GM23338 (cell line): ENCODE measurements around the gene NRDE2. TPM values are rescaled to one million over a fixed set of nuclear protein-coding genes. Genes with fewer than 3 reads are reported as not detected.
A peak's percentile ranks its signal among the peaks of the same experiment; 100 is the strongest.

Experiments used
- ATAC-seq: fragments of 200-7000 bp; cut with Tn5 transposase; 3 replicates; pipeline ENCODE4 v1.9.1; 2020
- DNase-seq: peaks from one replicate; pipeline ENCODE4 v3.0.0-alpha.2; 2015; ENCODE audit warnings: low spot score
- H2AFZ ChIP-seq: fragments of 200-600 bp; sonication (generic); 2 replicates; pipeline ENCODE4 v1.8.0; 2016; ENCODE audit warnings: antibody characterized with exemption, mild to moderate bottlenecking, moderate library complexity
- H3F3A ChIP-seq: fragments of 200-600 bp; sonication (generic); replicated peaks from 2 replicates; pipeline ENCODE4 v1.8.0; 2017; ENCODE audit warnings: antibody characterized with exemption, mixed run types, low read depth
- H3K27ac ChIP-seq: fragments of 200-600 bp; sonication (generic); 2 replicates; pipeline ENCODE4 v1.6.1; 2016; ENCODE audit warnings: low read depth
- H3K27me3 ChIP-seq: fragments of 200-600 bp; sonication (generic); 2 replicates; pipeline ENCODE4 v1.8.0; 2016; ENCODE audit warnings: mild to moderate bottlenecking, mixed run types, moderate library complexity; ENCODE audit not compliant: insufficient read depth
- H3K36me3 ChIP-seq: fragments of 200-600 bp; sonication (generic); 2 replicates; pipeline ENCODE4 v1.8.0; 2016; ENCODE audit warnings: mild to moderate bottlenecking; ENCODE audit not compliant: insufficient read depth
- H3K4me1 ChIP-seq: fragments of 200-600 bp; sonication (generic); 2 replicates; pipeline ENCODE4 v1.8.0; 2016; ENCODE audit warnings: mild to moderate bottlenecking, moderate library complexity; ENCODE audit not compliant: insufficient read depth
- H3K4me2 ChIP-seq: fragments of 200-600 bp; sonication (generic); 2 replicates; pipeline ENCODE4 v1.7.1; 2017; ENCODE audit warnings: mixed run types
- H3K4me3 ChIP-seq: fragments of 200-600 bp; sonication (generic); 2 replicates; pipeline ENCODE4 v1.6.1; 2016; ENCODE audit warnings: mixed run types
- H3K79me2 ChIP-seq: fragments of 200-600 bp; sonication (generic); replicated peaks from 2 replicates; pipeline ENCODE4 v1.8.0; 2017; ENCODE audit warnings: mild to moderate bottlenecking; ENCODE audit not compliant: insufficient read depth
- H3K9me2 ChIP-seq: fragments of 200-600 bp; sonication (generic); 2 replicates; pipeline ENCODE4 v1.8.0; 2017; ENCODE audit not compliant: insufficient read depth
- H4K20me1 ChIP-seq: fragments of 200-600 bp; sonication (generic); replicated peaks from 2 replicates; pipeline ENCODE4 v1.8.0; 2017; ENCODE audit warnings: mild to moderate bottlenecking; ENCODE audit not compliant: insufficient read depth
- H3K27ac Mint-ChIP-seq: 2 replicates; pipeline ENCODE4 v1.8.0; 2020; ENCODE audit warnings: inconsistent platforms, mild to moderate bottlenecking, moderate library complexity, mixed read lengths
- H3K27me3 Mint-ChIP-seq: 3 replicates; pipeline ENCODE4 v1.8.0; 2022; ENCODE audit warnings: low read depth, mild to moderate bottlenecking, moderate library complexity, mixed read lengths, inconsistent platforms; ENCODE audit not compliant: insufficient read depth, poor library complexity
- H3K36me3 Mint-ChIP-seq: 3 replicates; pipeline ENCODE4 v1.8.0; 2021; ENCODE audit warnings: low read depth, mild to moderate bottlenecking, inconsistent platforms, moderate library complexity, mixed read lengths
- H3K4me1 Mint-ChIP-seq: 3 replicates; pipeline ENCODE4 v1.8.0; 2020; ENCODE audit warnings: mild to moderate bottlenecking, inconsistent platforms, mixed read lengths
- H3K4me3 Mint-ChIP-seq: 3 replicates; pipeline ENCODE4 v1.8.0; 2021; ENCODE audit warnings: moderate library complexity, mild to moderate bottlenecking, inconsistent platforms, mixed read lengths
- H3K9me3 Mint-ChIP-seq: 3 replicates; pipeline ENCODE4 v1.8.0; 2020; ENCODE audit warnings: moderate library complexity, mild to moderate bottlenecking, inconsistent platforms, mixed read lengths
- CREB1 ChIP-seq: fragments of 250-450 bp; sonication (Bioruptor Pico); IDR thresholded peaks from 2 replicates; pipeline ENCODE4 v1.5.0; 2020; ENCODE audit warnings: low read depth, mild to moderate bottlenecking, moderate library complexity
- EZH2 ChIP-seq: fragments of 200-600 bp; sonication (generic); IDR thresholded peaks from one replicate; pipeline ENCODE4 v1.8.0; 2017; ENCODE audit warnings: antibody characterized with exemption, mild to moderate bottlenecking, low read depth; ENCODE audit not compliant: unreplicated experiment
- EZH2phosphoT487 ChIP-seq: fragments of 200-600 bp; sonication (generic); IDR thresholded peaks from one replicate; pipeline ENCODE4 v1.8.1; 2018; ENCODE audit warnings: antibody characterized with exemption; ENCODE audit not compliant: unreplicated experiment
- JUNB ChIP-seq: IDR thresholded peaks from one replicate; pipeline ENCODE4 v1.6.1; 2016; ENCODE audit warnings: antibody characterized with exemption; ENCODE audit not compliant: unreplicated experiment
- NANOG ChIP-seq: IDR thresholded peaks from 2 replicates; pipeline ENCODE4 v1.6.1; 2016; ENCODE audit warnings: antibody characterized with exemption, borderline replicate concordance
- POLR2AphosphoS5 ChIP-seq: IDR thresholded peaks from 2 replicates; pipeline ENCODE4 v1.6.1; 2016; ENCODE audit warnings: antibody characterized with exemption, low read depth
- ZNF114 ChIP-seq: fragments of 250-450 bp; sonication (Bioruptor Pico); IDR thresholded peaks from 2 replicates; pipeline ENCODE4 v1.5.0; 2020; ENCODE audit warnings: mild to moderate bottlenecking, moderate library complexity
- ZNF331 ChIP-seq: fragments of 250-450 bp; sonication (Bioruptor Pico); IDR thresholded peaks from 2 replicates; pipeline ENCODE4 v1.5.0; 2020; ENCODE audit warnings: low read depth, mild to moderate bottlenecking, moderate library complexity
- polyA plus RNA-seq: library from polyadenylated mRNA; unstranded; fragments of >200 nt; fragmentation: Nextera tagmentation; extraction: Ambion mirVana; gene quantifications from 2 replicates; pipeline ENCODE4 v1.2.1, GENCODE V29; 2016
- total RNA-seq: library from RNA; depleted of rRNA; stranded (reverse); fragments of >200 nt; shearing (Covaris generic); gene quantifications from 2 replicates; pipeline ENCODE4 v1.2.3, GENCODE V29; 2014
- TF ChIP-seq, protein P1 (sequence below): IDR thresholded peaks from 2 replicates; pipeline ENCODE4 v1.6.1; 2016; ENCODE audit warnings: antibody characterized with exemption
- TF ChIP-seq, protein P2 (sequence below): IDR thresholded peaks from one replicate; pipeline ENCODE4 v1.6.1; 2018; ENCODE audit warnings: antibody characterized with exemption; ENCODE audit not compliant: unreplicated experiment

Gene NRDE2
- total and polyA plus RNA-seq, 2 experiments from 2014 or later, result 9.8 to 20.6 TPM

DNA sequence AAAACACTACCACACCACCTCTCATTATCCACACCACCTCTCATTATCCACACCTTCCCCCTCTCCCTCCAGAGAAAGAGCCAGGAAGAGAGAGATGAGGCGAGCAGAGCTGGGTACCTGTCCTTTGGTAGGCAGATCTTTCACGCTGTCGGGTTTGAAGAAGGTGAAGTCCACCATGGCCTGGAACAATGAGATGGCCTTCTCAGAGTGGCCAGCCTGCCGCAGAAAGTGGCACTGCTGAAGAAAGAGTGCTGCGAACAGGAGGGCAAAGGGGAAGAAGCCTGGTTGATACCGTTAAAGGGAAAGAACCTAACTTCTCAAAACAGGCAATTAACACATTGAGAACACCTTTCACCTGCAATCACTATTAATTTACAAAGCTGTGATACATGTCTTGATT lies 30.6 kb downstream of the NRDE2 start (continued):
- TF ChIP-seq, protein P1, sequence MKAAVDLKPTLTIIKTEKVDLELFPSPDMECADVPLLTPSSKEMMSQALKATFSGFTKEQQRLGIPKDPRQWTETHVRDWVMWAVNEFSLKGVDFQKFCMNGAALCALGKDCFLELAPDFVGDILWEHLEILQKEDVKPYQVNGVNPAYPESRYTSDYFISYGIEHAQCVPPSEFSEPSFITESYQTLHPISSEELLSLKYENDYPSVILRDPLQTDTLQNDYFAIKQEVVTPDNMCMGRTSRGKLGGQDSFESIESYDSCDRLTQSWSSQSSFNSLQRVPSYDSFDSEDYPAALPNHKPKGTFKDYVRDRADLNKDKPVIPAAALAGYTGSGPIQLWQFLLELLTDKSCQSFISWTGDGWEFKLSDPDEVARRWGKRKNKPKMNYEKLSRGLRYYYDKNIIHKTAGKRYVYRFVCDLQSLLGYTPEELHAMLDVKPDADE, result no peak
- TF ChIP-seq POLR2AphosphoS5 (no peak), NANOG (no peak), CREB1 (no peak), JUNB (no peak), ZNF331 (CRISPR knock-in tag) (no peak), ZNF114 (CRISPR knock-in tag) (no peak), EZH2 (no peak)

DNA sequence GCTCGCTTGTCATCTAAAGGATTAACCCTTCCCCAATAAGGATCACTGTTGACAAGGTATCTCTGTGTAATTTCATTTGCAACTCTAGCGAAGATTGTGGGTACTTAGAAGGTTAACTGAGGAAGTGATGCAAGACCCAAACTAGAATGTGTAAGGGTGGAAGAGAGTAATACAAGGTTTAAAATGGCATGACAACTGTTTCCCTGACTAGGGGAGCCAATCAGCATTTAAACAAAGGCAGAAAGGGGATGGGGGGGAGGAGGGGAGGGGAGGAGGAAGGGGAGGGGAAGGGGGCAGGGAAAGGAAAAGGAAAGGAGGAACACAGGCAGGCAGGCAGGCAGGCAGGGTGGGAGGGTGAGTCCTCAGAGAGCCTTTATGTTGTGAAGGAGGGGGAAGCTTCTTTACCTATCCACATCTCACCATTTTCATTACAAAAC lies 31.1 kb downstream of the NRDE2 start:
- Histone ChIP-seq H3K9me2 (no peaks in the 10 kb centered on the region), H3K27me3 (no peaks in the 10 kb centered on the region), H3K27ac (no peak overlapping the region), H3K4me3 (no peak overlapping the region), H3K4me1 (peaks cover 40% of the 10 kb centered on the region), H3F3A (peaks cover 3% of the 10 kb centered on the region; the same call in 1 of the 2 replicates), H2AFZ (no peak overlapping the region), H4K20me1 (0 out of 2 replicates have a peak, but pooled peaks cover 4% of the 10 kb centered on the region), H3K36me3 (peaks cover 3% of the 10 kb centered on the region; the same call in 1 of the 2 replicates), H3K4me2 (no peak overlapping the region), H3K79me2 (0 out of 2 replicates have a peak, but pooled peaks cover 3% of the 10 kb centered on the region)
- DNase-seq (no peak), ATAC-seq (no peak)
- peaks cover 57% of the 10 kb centered on the region for H3K36me3 Mint-ChIP-seq
- H3K4me3 Mint-ChIP-seq, result peak overlapping the region; percentile 31; the same call in 1 of the 3 replicates
- H3K4me1 Mint-ChIP-seq, result peaks cover 48% of the 10 kb centered on the region
- H3K27me3 Mint-ChIP-seq, result peaks cover 8% of the 10 kb centered on the region
- peaks cover 9% of the 10 kb centered on the region for H3K9me3 Mint-ChIP-seq
- H3K27ac Mint-ChIP-seq, result no peak overlapping the region; the same call in 1 of the 2 replicates
- TF ChIP-seq ZNF114 (CRISPR knock-in tag), result no peak
- TF ChIP-seq, protein P2, sequence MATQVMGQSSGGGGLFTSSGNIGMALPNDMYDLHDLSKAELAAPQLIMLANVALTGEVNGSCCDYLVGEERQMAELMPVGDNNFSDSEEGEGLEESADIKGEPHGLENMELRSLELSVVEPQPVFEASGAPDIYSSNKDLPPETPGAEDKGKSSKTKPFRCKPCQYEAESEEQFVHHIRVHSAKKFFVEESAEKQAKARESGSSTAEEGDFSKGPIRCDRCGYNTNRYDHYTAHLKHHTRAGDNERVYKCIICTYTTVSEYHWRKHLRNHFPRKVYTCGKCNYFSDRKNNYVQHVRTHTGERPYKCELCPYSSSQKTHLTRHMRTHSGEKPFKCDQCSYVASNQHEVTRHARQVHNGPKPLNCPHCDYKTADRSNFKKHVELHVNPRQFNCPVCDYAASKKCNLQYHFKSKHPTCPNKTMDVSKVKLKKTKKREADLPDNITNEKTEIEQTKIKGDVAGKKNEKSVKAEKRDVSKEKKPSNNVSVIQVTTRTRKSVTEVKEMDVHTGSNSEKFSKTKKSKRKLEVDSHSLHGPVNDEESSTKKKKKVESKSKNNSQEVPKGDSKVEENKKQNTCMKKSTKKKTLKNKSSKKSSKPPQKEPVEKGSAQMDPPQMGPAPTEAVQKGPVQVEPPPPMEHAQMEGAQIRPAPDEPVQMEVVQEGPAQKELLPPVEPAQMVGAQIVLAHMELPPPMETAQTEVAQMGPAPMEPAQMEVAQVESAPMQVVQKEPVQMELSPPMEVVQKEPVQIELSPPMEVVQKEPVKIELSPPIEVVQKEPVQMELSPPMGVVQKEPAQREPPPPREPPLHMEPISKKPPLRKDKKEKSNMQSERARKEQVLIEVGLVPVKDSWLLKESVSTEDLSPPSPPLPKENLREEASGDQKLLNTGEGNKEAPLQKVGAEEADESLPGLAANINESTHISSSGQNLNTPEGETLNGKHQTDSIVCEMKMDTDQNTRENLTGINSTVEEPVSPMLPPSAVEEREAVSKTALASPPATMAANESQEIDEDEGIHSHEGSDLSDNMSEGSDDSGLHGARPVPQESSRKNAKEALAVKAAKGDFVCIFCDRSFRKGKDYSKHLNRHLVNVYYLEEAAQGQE, result no peak
- no peak for TF ChIP-seq EZH2phosphoT487
- no peak for TF ChIP-seq NANOG
- TF ChIP-seq POLR2AphosphoS5, result no peak
